HG03139 (cell line): ENCODE data around the gene GPRASP2.
"Not testable (repeated sequence)": the region's sequence is repeated elsewhere in the genome, so short reads cannot be mapped to it uniquely, and the experiment has no call there.

ENCODE experiments used
- ATAC-seq: cut with Tn5 transposase; IDR thresholded peaks from one replicate; pipeline ENCODE4 v1.9.1; 2021; ENCODE audit not compliant: unreplicated experiment

GPRASP2 gene

DNA sequence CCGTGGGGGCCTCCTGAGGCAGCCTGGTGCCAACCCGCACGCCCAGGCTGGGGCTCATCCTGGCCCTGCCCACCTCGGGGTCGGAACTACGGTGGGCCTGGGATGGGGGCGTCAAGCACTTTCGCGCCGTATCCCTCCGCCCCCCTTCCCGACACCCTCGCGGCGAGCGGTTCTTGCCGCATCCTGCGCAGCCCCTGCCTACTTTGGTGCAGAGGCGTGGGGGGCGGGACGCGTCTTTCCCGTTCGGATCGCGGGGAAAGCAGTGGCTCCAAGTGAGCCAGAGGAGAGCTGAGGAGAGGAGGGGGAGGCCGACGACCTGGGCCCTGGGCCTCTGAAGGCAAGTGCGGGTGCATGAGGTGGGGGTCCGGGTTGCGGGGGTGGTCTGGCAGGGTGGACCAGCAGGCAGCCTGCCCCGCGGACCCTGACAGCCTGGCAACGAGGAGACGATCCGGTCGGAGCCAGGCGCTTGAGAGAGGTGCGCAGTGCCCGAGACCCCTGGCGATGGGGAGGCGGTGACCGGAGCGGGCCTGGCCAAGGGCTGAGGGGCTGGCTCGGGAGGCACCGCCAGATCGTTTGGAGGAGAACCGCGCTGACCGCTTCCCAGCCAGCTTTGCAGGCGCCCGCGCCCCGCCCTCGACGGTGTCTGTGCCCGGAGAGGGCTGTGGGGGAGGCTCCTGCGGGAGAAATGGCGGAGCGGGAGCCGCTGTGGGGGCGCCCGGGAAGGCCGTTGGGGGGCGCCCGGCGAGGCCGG is at the start of gene GPRASP2:
Gene GPRASP2 (plus strand): TSS at position 233 of the 751 bp plus-strand sequence. CDS start 2,422 bp downstream, outside the sequence.
- no peak for ATAC-seq

- ATAC-seq = not testable (repeated sequence)
These were observed 48.4 kb upstream of the GPRASP2 start for GRCh38 chrX:102663820-102664219.

DNA sequence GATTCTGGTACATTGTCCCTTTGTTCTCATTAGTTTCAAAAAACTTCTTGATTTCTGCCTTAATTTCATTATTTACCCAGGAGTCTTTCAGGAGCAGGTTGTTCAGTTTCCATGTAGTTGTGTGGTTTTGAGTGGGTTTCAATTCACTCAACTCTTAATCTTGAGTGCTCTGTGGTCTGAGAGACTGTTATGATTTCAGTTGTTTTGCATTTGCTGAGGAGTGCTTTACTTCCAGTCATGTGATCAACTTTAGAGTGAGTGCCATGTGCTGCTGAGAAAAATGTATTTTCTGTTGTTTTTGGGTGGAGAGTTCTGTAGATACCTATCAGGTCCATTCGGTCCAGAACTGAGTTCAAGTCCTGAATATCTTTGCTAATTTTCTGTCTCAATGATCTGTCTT is 45.2 kb upstream of the GPRASP2 start:
- not testable (repeated sequence) for ATAC-seq

- ATAC-seq = no peak
These were observed 42.7 kb upstream of the GPRASP2 start for GRCh38 chrX:102669526-102669925.

- ATAC-seq = no peak
These were observed 39.4 kb upstream of the GPRASP2 start for GRCh38 chrX:102672856-102673255.

DNA sequence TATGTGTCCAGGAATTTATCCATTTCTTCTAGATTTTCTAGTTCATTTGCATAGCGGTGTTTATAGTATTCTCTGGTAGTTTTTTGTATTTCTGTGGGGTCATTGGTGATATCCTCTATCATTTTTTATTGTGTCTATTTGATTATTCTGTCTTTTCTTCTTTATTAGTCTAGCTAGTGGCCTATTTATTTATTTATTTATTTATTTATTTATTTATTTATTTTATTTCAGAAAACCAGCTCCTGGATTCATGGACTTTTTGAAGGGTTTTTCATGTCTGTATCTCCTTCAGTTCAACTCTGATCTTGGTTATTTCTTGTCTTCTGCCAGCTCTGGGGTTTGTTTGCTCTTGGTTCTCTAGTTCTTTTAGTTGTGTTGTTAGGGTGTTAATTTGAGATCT is 34.8 kb upstream of the GPRASP2 start:
- ATAC-seq = not testable (repeated sequence)

- ATAC-seq = no peak
These were observed 27.3 kb upstream of the GPRASP2 start for GRCh38 chrX:102684772-102685520.

DNA sequence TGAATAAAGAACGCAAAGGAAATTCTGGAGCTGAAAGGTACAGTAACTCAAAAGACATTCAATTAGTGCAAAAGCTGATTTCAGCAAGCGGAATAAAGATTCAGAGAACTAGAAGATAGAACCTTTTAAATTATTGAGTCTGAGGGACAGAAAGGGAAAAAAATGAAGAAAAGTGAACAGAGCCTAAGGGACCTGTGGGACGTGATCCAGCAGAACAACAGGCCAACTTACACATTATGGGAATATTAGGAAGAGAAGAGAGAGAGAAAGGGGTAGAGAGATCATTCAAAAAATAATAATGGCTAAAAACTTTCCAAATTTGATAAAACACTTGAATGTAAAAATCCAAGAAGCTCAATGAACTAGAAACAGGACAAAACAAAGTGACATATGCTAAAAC is 17.5 kb upstream of the GPRASP2 start:
- ATAC-seq = no peak

DNA sequence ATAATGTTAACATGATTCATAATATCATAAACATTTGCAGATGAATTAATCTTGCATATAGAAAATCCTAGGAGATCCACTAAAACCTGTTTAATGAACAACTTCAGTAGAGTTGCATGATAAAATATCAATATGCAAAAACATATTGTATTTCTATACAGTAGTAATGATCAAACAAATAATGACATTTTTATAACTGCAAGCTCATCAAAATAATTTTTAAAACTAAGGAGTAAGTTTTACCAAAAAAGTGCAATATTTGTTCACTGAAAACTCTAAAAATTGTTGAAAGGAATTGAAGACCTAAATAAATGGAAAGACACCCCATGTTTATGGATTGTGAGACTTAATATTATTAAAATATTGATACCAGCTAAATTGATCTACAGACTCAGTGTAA is 15.9 kb upstream of the GPRASP2 start:
- ATAC-seq = no peak

DNA sequence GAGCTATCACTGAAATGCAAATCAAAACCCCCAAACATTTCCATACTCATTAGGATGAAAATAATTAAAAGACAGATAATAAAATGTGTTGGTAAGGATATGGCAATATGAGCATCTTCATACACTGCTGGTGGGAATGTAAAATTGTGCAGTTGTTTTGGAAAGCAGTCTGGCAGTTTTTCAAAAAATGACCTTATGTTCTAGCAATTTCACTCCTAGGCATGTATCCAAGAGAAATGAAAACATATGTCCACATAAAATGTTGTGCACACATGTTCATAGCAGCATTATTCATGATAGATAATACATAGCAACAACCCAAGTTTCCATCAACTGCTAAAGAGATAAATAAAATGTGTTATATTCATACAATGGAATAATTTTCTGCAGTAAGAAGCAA is 14.8 kb upstream of the GPRASP2 start:
- ATAC-seq = no peak

DNA sequence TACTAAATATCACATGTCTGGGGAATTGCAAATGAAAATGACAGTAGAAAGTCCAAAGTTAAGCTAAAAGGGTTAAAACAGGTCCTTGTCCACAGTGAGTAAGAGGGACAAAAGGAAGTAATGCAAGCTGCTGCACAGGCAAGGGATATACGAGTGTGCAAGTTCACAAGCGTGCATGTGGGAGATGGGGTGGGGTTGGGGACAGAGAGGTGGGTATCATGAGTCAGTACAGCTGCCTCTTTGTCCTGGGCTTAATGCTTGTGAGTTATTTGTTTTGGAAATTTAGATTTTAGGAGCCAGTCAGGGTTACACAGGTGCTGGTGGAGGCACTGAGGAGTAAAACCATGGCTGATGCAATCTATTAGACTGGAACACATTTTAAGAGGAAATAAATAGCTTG is 3.3 kb upstream of the GPRASP2 start:
- no peak for ATAC-seq

- ATAC-seq = no peak
These were observed 404 bp upstream of the GPRASP2 start for GRCh38 chrX:102711872-102712215.

DNA sequence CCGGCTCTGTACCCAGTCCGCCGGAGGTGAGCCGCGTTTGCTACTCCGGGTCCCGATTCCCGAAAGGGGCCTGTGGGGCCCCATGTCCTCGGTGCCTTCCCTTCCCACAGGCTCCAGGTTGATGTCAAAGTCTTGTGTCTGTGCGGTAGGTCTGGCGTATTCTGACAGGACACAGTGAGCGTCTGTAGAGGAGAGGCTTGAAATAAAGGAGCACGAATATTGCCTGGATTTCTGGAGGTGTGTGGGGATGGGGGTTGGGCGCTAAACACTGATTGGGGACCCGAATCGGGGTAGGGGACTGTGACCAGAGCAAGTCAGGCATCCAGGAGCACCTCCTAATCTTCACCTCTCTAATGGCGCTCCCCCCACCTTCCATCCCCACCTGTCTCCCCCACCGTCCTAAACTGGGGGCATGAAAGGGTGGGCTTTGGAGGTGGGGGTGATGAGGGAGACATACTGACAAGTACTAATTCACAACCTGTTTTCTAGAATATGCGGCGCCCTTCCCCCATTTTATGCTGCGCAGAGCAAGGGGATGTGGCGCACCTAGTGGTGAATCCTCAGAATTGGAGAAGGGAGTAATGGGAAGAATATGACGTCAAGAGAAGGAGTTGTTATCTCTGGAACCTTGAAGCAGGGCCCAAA is 855 bp downstream of the GPRASP2 start:
- no peak for ATAC-seq

- no peak for ATAC-seq
These were observed 2.7 kb downstream of the GPRASP2 start for GRCh38 chrX:102714994-102715393.

DNA sequence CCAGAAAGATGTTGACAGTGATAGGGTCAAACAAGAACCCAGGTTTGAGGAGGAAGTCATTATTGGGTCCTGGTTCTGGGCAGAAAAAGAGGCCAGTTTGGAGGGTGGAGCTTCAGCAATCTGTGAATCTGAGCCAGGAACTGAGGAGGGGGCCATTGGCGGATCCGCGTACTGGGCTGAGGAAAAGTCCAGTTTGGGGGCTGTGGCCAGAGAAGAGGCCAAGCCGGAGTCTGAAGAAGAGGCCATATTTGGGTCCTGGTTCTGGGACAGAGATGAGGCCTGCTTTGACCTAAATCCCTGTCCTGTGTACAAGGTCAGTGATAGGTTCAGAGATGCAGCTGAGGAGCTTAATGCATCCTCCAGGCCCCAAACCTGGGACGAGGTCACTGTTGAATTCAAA is 3.7 kb downstream of the GPRASP2 start:
- no peak for ATAC-seq

- peak; percentile 99 for ATAC-seq
These were observed 8.3 kb downstream of the GPRASP2 start, which contains the start of gene GPRASP3 for GRCh38 chrX:102720237-102721168. Gene GPRASP3, plus strand, starts transcription at chrX:102720743. Its CDS starts 28,253 bp downstream, at chrX:102748996.

DNA sequence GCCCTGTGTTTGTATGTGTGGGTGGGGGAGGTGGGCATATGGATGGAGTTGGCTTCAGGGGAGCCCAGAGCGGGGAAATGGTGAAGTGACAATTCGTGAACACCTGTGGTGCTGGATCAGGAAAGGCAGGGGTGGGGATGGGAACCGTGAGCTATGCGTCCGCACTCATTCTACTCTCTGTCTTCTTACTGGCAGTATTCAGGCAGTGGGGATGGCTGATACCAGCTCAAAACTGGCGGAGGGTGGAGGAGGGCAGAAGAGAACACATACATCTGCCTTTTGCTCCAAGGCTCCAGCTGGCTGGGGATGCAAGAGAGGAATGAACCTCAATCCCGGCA is 8.9 kb downstream of the GPRASP2 start:
- ATAC-seq = not testable (repeated sequence)

GRCh38 chrX:102723456-102723855 is 11.2 kb downstream of the GPRASP2 start:
- ATAC-seq = no peak

- no peak for ATAC-seq
These were observed 15.5 kb downstream of the GPRASP2 start for GRCh38 chrX:102727761-102728160.

GRCh38 chrX:102728646-102729045 is 16.4 kb downstream of the GPRASP2 start:
- no peak for ATAC-seq

DNA sequence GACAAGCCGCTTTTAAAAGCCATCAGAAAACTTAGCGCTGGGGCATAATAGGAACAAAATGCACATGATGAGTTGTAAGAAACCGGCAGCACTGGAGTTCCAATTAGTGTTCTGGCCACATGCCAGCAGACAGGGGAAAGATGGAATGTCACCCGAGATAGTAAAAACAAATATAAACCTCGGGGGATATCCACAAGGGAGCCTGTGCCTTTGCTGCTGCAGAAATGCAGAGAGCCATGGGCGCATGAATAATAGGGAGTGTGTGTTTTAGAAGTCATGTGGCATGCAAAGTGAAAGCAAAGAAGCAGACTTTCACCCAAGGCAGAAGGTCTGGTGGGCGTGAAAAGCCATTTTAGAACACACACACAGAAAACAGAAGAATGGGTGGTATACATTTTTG is 27.4 kb downstream of the GPRASP2 start:
- ATAC-seq = no peak
